Measurements from ENCODE around the gene ZNF202.

ZNF202 gene

GRCh38 chr11:123765601-123766000 is 24.1 kb upstream of the ZNF202 start:
- TF ChIP-seq CTCF (conservative IDR thresholded peaks at IDR 0.05; ENCODE audit: low read length), result no peak
- TF ChIP-seq EZH2phosphoT487 (IDR thresholded peaks at IDR 0.05; ENCODE audit: borderline replicate concordance), result no peak
- Histone ChIP-seq H3K9me3 (ENCODE audit: insufficient read depth, low read depth, low read length) (no peaks in the 10 kb centered on the region; the same call in 1 of the 2 replicates), H2AFZ (ENCODE audit: low read length) (no peak overlapping the region), H3F3A (ENCODE audit: low read depth) (no peaks in the 10 kb centered on the region), H4K20me1 (ENCODE audit: insufficient read depth, low read length, poor library complexity, severe bottlenecking) (no peaks in the 10 kb centered on the region), H3K4me2 (ENCODE audit: low read depth, low read length, poor library complexity, severe bottlenecking) (no peak overlapping the region), H3K4me1 (ENCODE audit: insufficient read depth, low read length, poor library complexity, severe bottlenecking) (no peaks in the 10 kb centered on the region), H3K79me2 (ENCODE audit: insufficient read depth, low read length) (no peaks in the 10 kb centered on the region), H3K36me3 (ENCODE audit: insufficient read depth, low read length) (no peaks in the 10 kb centered on the region), H3K9ac (ENCODE audit: low read depth, low read length, poor library complexity, severe bottlenecking) (no peak overlapping the region), H3K9me2 (replicated peaks; ENCODE audit: low read depth, low read length) (no peaks in the 10 kb centered on the region), H3K27me3 (ENCODE audit: insufficient read depth, low read length, poor library complexity, severe bottlenecking) (no peaks in the 10 kb centered on the region), H3K4me3 (ENCODE audit: low read length, poor library complexity, severe bottlenecking) (no peak overlapping the region)

DNA sequence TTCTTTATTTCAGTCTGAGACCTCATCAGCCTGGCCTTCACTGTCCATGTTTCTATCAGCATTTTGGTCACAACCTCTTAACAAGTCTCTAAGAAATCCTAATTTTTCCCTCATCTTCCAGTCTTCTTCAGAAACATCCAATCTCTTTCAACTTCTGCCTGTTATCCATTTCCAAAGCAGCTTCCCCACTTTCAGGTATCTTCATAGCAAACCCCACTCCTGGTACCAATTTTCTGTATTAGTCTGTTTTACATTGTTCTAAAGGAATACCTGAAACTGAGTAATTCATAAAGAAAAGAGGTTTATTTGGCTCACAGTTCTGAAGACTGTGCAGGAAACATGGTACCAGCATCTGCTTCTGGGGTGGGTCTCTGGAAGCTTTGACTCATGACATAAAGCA is 21.0 kb upstream of the ZNF202 start:
- H3K4me2 ChIP-seq (ENCODE audit: low read depth, low read length, poor library complexity, severe bottlenecking), result no peak overlapping the region
- no peak overlapping the region for H3K9ac ChIP-seq (ENCODE audit: low read depth, low read length, poor library complexity, severe bottlenecking)
- H3K4me3 ChIP-seq (ENCODE audit: low read length, poor library complexity, severe bottlenecking), result no peak overlapping the region
- no peaks in the 10 kb centered on the region for H3K36me3 ChIP-seq (ENCODE audit: insufficient read depth, low read length)
- H4K20me1 ChIP-seq (ENCODE audit: insufficient read depth, low read length, poor library complexity, severe bottlenecking), result no peaks in the 10 kb centered on the region
- no peaks in the 10 kb centered on the region for H3K27me3 ChIP-seq (ENCODE audit: insufficient read depth, low read length, poor library complexity, severe bottlenecking)
- TF ChIP-seq EZH2phosphoT487 (IDR thresholded peaks at IDR 0.05; ENCODE audit: borderline replicate concordance) (no peak), CTCF (conservative IDR thresholded peaks at IDR 0.05; ENCODE audit: low read length) (no peak)
- no peaks in the 10 kb centered on the region; the same call in 1 of the 2 replicates for H3K9me3 ChIP-seq (ENCODE audit: insufficient read depth, low read depth, low read length)
- H3F3A ChIP-seq (ENCODE audit: low read depth), result no peaks in the 10 kb centered on the region
- H3K79me2 ChIP-seq (ENCODE audit: insufficient read depth, low read length), result no peaks in the 10 kb centered on the region
- H3K4me1 ChIP-seq (ENCODE audit: insufficient read depth, low read length, poor library complexity, severe bottlenecking), result no peaks in the 10 kb centered on the region
- no peaks in the 10 kb centered on the region for H3K9me2 ChIP-seq (replicated peaks; ENCODE audit: low read depth, low read length)
- H2AFZ ChIP-seq (ENCODE audit: low read length), result no peak overlapping the region

DNA sequence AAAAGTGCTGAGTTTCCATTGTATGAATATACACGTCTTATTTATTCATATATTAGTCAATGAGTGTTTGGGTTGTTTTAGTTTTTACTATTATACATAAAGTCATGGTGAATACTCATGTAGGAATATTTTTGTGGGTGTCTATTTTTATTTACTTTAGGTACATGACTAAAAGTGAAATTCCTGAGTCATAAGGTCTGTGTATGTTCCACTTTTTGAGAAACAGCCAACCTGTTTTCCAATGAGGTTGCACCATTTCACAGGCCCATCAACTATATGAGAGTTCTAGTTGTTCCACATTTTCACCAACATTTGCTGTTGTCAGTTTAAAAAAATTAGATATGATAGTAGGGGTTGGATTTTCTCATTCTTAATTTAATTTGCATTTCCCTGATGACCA is 19.4 kb upstream of the ZNF202 start:
- H3K9me2 ChIP-seq (replicated peaks; ENCODE audit: low read depth, low read length), result no peaks in the 10 kb centered on the region
- H3K4me2 ChIP-seq (ENCODE audit: low read depth, low read length, poor library complexity, severe bottlenecking), result no peak overlapping the region
- H3K9ac ChIP-seq (ENCODE audit: low read depth, low read length, poor library complexity, severe bottlenecking), result no peak overlapping the region
- H3K4me1 ChIP-seq (ENCODE audit: insufficient read depth, low read length, poor library complexity, severe bottlenecking), result no peaks in the 10 kb centered on the region
- TF ChIP-seq EZH2phosphoT487 (IDR thresholded peaks at IDR 0.05; ENCODE audit: borderline replicate concordance) (no peak), CTCF (conservative IDR thresholded peaks at IDR 0.05; ENCODE audit: low read length) (no peak)
- H3K79me2 ChIP-seq (ENCODE audit: insufficient read depth, low read length), result no peaks in the 10 kb centered on the region
- no peaks in the 10 kb centered on the region for H3F3A ChIP-seq (ENCODE audit: low read depth)
- H2AFZ ChIP-seq (ENCODE audit: low read length), result no peak overlapping the region
- no peaks in the 10 kb centered on the region for H3K27me3 ChIP-seq (ENCODE audit: insufficient read depth, low read length, poor library complexity, severe bottlenecking)
- H3K4me3 ChIP-seq (ENCODE audit: low read length, poor library complexity, severe bottlenecking), result no peak overlapping the region
- no peaks in the 10 kb centered on the region for H4K20me1 ChIP-seq (ENCODE audit: insufficient read depth, low read length, poor library complexity, severe bottlenecking)
- H3K9me3 ChIP-seq (ENCODE audit: insufficient read depth, low read depth, low read length), result no peaks in the 10 kb centered on the region; the same call in 1 of the 2 replicates
- H3K36me3 ChIP-seq (ENCODE audit: insufficient read depth, low read length), result no peaks in the 10 kb centered on the region
